Ureter (tissue), 1 donor: ENCODE results near the gene SYT8. TPM values are rescaled to one million over a fixed set of nuclear protein-coding genes. Genes with fewer than 3 reads are reported as not detected.
A peak's percentile ranks its signal among the peaks of the same experiment; 100 is the strongest.

Experiments
- DNase-seq: peaks from one replicate; pipeline ENCODE4 v3.0.0-alpha.2; 2020; ENCODE audit warnings: low spot score
- total RNA-seq: library from RNA; stranded (reverse); gene quantifications from one replicate; pipeline ENCODE4 v1.2.4, GENCODE V29; 2023
- donor health status: DM: yes; HTN: yes; CAD: no.

Gene SYT8
- total RNA-seq, 1 donor from 2014 or later, result 159 TPM

GRCh38 chr11:1858154-1858553, 23.4 kb downstream of the SYT8 start:
- DNase-seq, result no peak

- no peak for DNase-seq
Observed at GRCh38 chr11:1858576-1858975, 23.8 kb downstream of the SYT8 start.

- no peak for DNase-seq
Observed at GRCh38 chr11:1859004-1859403, 24.2 kb downstream of the SYT8 start.

GRCh38 chr11:1860108-1860507, 25.3 kb downstream of the SYT8 start:
- DNase-seq, result no peak

GRCh38 chr11:1861435-1862411, 26.9 kb downstream of the SYT8 start:
- DNase-seq, result no peak

- no peak for DNase-seq
Observed at GRCh38 chr11:1862588-1863351, 28.0 kb downstream of the SYT8 start.

GRCh38 chr11:1863352-1864216, 28.8 kb downstream of the SYT8 start:
- peak; percentile 83 for DNase-seq

- DNase-seq, result no peak
Observed at GRCh38 chr11:1864231-1864630, 29.4 kb downstream of the SYT8 start.

GRCh38 chr11:1864831-1865665, 30.3 kb downstream of the SYT8 start:
- DNase-seq, result no peak

- no peak for DNase-seq
Observed at GRCh38 chr11:1866226-1866625, 31.4 kb downstream of the SYT8 start.

GRCh38 chr11:1866776-1867175, 32.0 kb downstream of the SYT8 start:
- DNase-seq, result no peak

- no peak for DNase-seq
Observed at GRCh38 chr11:1867381-1867780, 32.6 kb downstream of the SYT8 start.

GRCh38 chr11:1868056-1868635, 33.4 kb downstream of the SYT8 start:
- no peak for DNase-seq

GRCh38 chr11:1868636-1869291, 34.0 kb downstream of the SYT8 start:
- DNase-seq, result no peak

- DNase-seq, result no peak
Observed at GRCh38 chr11:1869427-1870325, 34.9 kb downstream of the SYT8 start.

GRCh38 chr11:1870326-1870696, 35.5 kb downstream of the SYT8 start:
- no peak for DNase-seq

GRCh38 chr11:1870721-1871466, 36.1 kb downstream of the SYT8 start:
- no peak for DNase-seq

- no peak for DNase-seq
Observed at GRCh38 chr11:1871531-1871930, 36.7 kb downstream of the SYT8 start.
